ENCODE results near the gene SBNO2. TPM values are rescaled to one million over a fixed set of nuclear protein-coding genes. Genes with fewer than 3 reads are reported as not detected.

SBNO2 gene
- total RNA-seq, 2 experiments from 2014 or later, result 108 to 113 TPM

GRCh38 chr19:1076951-1077350, 97.1 kb downstream of the SBNO2 start:
- intact Hi-C loops (cut with DNase I, micrococcal nuclease), result loop anchor here (1.0 to 2.0 kb wide), 10 partner anchors 9 to 172 kb away; partner anchors contain the start of genes RNU6-2 (in 2 of the 2), TMEM259 (in 2 of the 2), ARHGAP45 (in 1 of the 2) and MIDN (in 1 of the 2)
- H3K27ac Mint-ChIP-seq, result peak overlapping the region; percentile 86
- DNase-seq (peak; percentile 97), ATAC-seq (peak; percentile 78)
- ChIA-PET POLR2A (interaction anchor here (0.7 to 1.2 kb wide), 3 partner anchors 9 to 192 kb away, joined by 4 to 5 read pairs (median 4); partner anchors contain the start of genes ARHGAP45 and CIRBP), CTCF (interaction anchor here (1.1 to 4.1 kb wide), 3 partner anchors 11 to 189 kb away, joined by 4 to 26 read pairs (median 6); partner anchors contain the start of gene ARHGAP45)
- H3K4me3 Mint-ChIP-seq, result peak overlapping the region; percentile 71
- peaks cover 74% of the 10 kb centered on the region for H3K4me1 Mint-ChIP-seq
- no peaks in the 10 kb centered on the region for H3K9me3 Mint-ChIP-seq (ENCODE audit: low read depth)
- no peaks in the 10 kb centered on the region for H3K27me3 Mint-ChIP-seq
- peaks cover 72% of the 10 kb centered on the region for H3K36me3 Mint-ChIP-seq (ENCODE audit: low read depth)

GRCh38 chr19:1076046-1076386, 98.1 kb downstream of the SBNO2 start:
- ATAC-seq (no peak), DNase-seq (no peak)
- peaks cover 69% of the 10 kb centered on the region for H3K36me3 Mint-ChIP-seq (ENCODE audit: low read depth)
- H3K4me3 Mint-ChIP-seq, result peak overlapping the region; percentile 52
- no peaks in the 10 kb centered on the region for H3K27me3 Mint-ChIP-seq
- no peaks in the 10 kb centered on the region for H3K9me3 Mint-ChIP-seq (ENCODE audit: low read depth)
- H3K4me1 Mint-ChIP-seq, result peaks cover 71% of the 10 kb centered on the region
- POLR2A ChIA-PET, result interaction anchor here (0.5 to 1.2 kb wide), 4 partner anchors 9 to 193 kb away, joined by 3 to 5 read pairs (median 4); partner anchors contain the start of genes ARHGAP45 and CIRBP
- CTCF ChIA-PET, result interaction anchor here (0.7 to 4.1 kb wide), 7 partner anchors 10 to 1014 kb away, joined by 3 to 26 read pairs (median 3); partner anchors contain the start of genes ARHGAP45 and RNU6-2
- intact Hi-C loops (cut with DNase I, micrococcal nuclease), result loop anchor here (2.0 kb wide), 3 partner anchors 19 to 173 kb away; partner anchors contain the start of genes MIDN (in 1 of the 2), POLR2E (in 1 of the 2), RNU6-2 (in 1 of the 2) and TMEM259 (in 1 of the 2)
- peak overlapping the region; percentile 84 for H3K27ac Mint-ChIP-seq

GRCh38 chr19:1074544-1075283, 99.4 kb downstream of the SBNO2 start:
- ATAC-seq (peak; percentile 22), DNase-seq (peak; percentile 93)
- H3K36me3 Mint-ChIP-seq (ENCODE audit: low read depth), result peaks cover 65% of the 10 kb centered on the region
- peak overlapping the region; percentile 84 for H3K27ac Mint-ChIP-seq
- peaks cover 63% of the 10 kb centered on the region for H3K4me1 Mint-ChIP-seq
- peak overlapping the region; percentile 52 for H3K4me3 Mint-ChIP-seq
- POLR2A ChIA-PET, result interaction anchor here (0.5 to 1.3 kb wide), 3 partner anchors 53 to 199 kb away, joined by 5 to 8 read pairs (median 7); partner anchors contain the start of genes CIRBP and RNU6-2
- intact Hi-C loops (cut with DNase I, micrococcal nuclease), result no loop called here
- H3K9me3 Mint-ChIP-seq (ENCODE audit: low read depth), result no peaks in the 10 kb centered on the region
- no peaks in the 10 kb centered on the region for H3K27me3 Mint-ChIP-seq
- CTCF ChIA-PET, result interaction anchor here (0.6 to 4.1 kb wide), 5 partner anchors 9 to 290 kb away, joined by 3 to 26 read pairs (median 5); partner anchors contain the start of gene ARHGAP45

- CTCF ChIA-PET, result interaction anchor here (1.0 to 4.1 kb wide), 3 partner anchors 8 to 170 kb away, joined by 5 to 26 read pairs (median 6); partner anchors contain the start of gene ARHGAP45
Observed at GRCh38 chr19:1073956-1074517, 100.0 kb downstream of the SBNO2 start.

GRCh38 chr19:1073063-1073955, 100.8 kb downstream of the SBNO2 start:
- peaks cover 67% of the 10 kb centered on the region for H3K36me3 Mint-ChIP-seq (ENCODE audit: low read depth)
- intact Hi-C loops (cut with DNase I, micrococcal nuclease), result no loop called here
- ChIA-PET CTCF (interaction anchor here (1.0 kb wide), 1 partner anchor 171 kb away, joined by 3 read pairs; no protein-coding TSS in a partner anchor), POLR2A (interaction anchor here (1.2 kb wide), 1 partner anchor 46 kb away, joined by 3 read pairs; no protein-coding TSS in a partner anchor)
- no peak overlapping the region for H3K4me3 Mint-ChIP-seq
- DNase-seq (no peak), ATAC-seq (no peak)
- no peak overlapping the region for H3K27ac Mint-ChIP-seq
- no peaks in the 10 kb centered on the region for H3K9me3 Mint-ChIP-seq (ENCODE audit: low read depth)
- H3K4me1 Mint-ChIP-seq, result peaks cover 68% of the 10 kb centered on the region
- no peaks in the 10 kb centered on the region for H3K27me3 Mint-ChIP-seq

More at GRCh38 chr19:1073956-1074517, 100.0 kb downstream of the SBNO2 start:
- H3K9me3 Mint-ChIP-seq (ENCODE audit: low read depth), result no peaks in the 10 kb centered on the region
- POLR2A ChIA-PET, result interaction anchor here (1.2 to 1.3 kb wide), 2 partner anchors 53 to 195 kb away, joined by 7 to 8 read pairs; partner anchors contain the start of genes CIRBP and RNU6-2
- H3K4me3 Mint-ChIP-seq, result peak overlapping the region; percentile 47
- H3K27me3 Mint-ChIP-seq, result no peaks in the 10 kb centered on the region
- DNase-seq (no peak), ATAC-seq (no peak)
- intact Hi-C loops (cut with DNase I, micrococcal nuclease), result no loop called here
- peaks cover 63% of the 10 kb centered on the region for H3K4me1 Mint-ChIP-seq
- H3K36me3 Mint-ChIP-seq (ENCODE audit: low read depth), result peaks cover 66% of the 10 kb centered on the region
- H3K27ac Mint-ChIP-seq, result peak overlapping the region; percentile 13

- peaks cover 59% of the 10 kb centered on the region for H3K36me3 Mint-ChIP-seq (ENCODE audit: low read depth)
- CTCF ChIA-PET, result interaction anchor here (1.0 kb wide), 1 partner anchor 172 kb away, joined by 3 read pairs; no protein-coding TSS in a partner anchor
- intact Hi-C loops (cut with DNase I, micrococcal nuclease), result no loop called here
Observed at GRCh38 chr19:1072371-1073015, 101.6 kb downstream of the SBNO2 start.

GRCh38 chr19:1070931-1071791, 102.9 kb downstream of the SBNO2 start:
- POLR2A ChIA-PET, result no interaction called here
- H3K27me3 Mint-ChIP-seq, result no peaks in the 10 kb centered on the region
- DNase-seq, result no peak
- H3K9me3 Mint-ChIP-seq (ENCODE audit: low read depth), result no peaks in the 10 kb centered on the region
- H3K27ac Mint-ChIP-seq, result peak overlapping the region; percentile 86
- intact Hi-C loops (cut with DNase I, micrococcal nuclease), result no loop called here
- peak overlapping the region; percentile 51 for H3K4me3 Mint-ChIP-seq
- H3K36me3 Mint-ChIP-seq (ENCODE audit: low read depth), result peaks cover 53% of the 10 kb centered on the region
- ATAC-seq, result no peak
- CTCF ChIA-PET, result no interaction called here
- H3K4me1 Mint-ChIP-seq, result peaks cover 52% of the 10 kb centered on the region

More at GRCh38 chr19:1072371-1073015, 101.6 kb downstream of the SBNO2 start:
- Mint-ChIP-seq H3K9me3 (ENCODE audit: low read depth) (no peaks in the 10 kb centered on the region), H3K4me1 (peaks cover 59% of the 10 kb centered on the region), H3K4me3 (no peak overlapping the region), H3K27me3 (no peaks in the 10 kb centered on the region), H3K27ac (peak overlapping the region; percentile 33)
- DNase-seq, result no peak
- ATAC-seq, result no peak
- POLR2A ChIA-PET, result interaction anchor here (1.2 kb wide), 1 partner anchor 45 kb away, joined by 3 read pairs; no protein-coding TSS in a partner anchor

GRCh38 chr19:1070576-1070930, 103.5 kb downstream of the SBNO2 start:
- Mint-ChIP-seq H3K4me1 (peaks cover 48% of the 10 kb centered on the region), H3K27ac (no peak overlapping the region), H3K36me3 (ENCODE audit: low read depth) (peaks cover 47% of the 10 kb centered on the region), H3K27me3 (no peaks in the 10 kb centered on the region), H3K9me3 (ENCODE audit: low read depth) (no peaks in the 10 kb centered on the region), H3K4me3 (peak overlapping the region; percentile 85)
- DNase-seq, result no peak
- ChIA-PET CTCF (no interaction called here), POLR2A (no interaction called here)
- intact Hi-C loops (cut with DNase I, micrococcal nuclease), result no loop called here
- ATAC-seq, result no peak

- intact Hi-C loops (cut with DNase I, micrococcal nuclease), result loop anchor here (2.0 to 10.0 kb wide), 6 partner anchors 33 to 786 kb away; partner anchors contain the start of genes CNN2 (in 1 of the 2), GPX4 (in 1 of the 2), PTBP1 (in 1 of the 2) and RNF126 (in 1 of the 2)
- DNase-seq (peak; percentile 81), ATAC-seq (peak; percentile 28)
- ChIA-PET POLR2A (interaction anchor here (1.6 kb wide), 1 partner anchor 10 kb away, joined by 4 read pairs; no protein-coding TSS in a partner anchor), CTCF (interaction anchor here (0.6 kb wide), 1 partner anchor 698 kb away, joined by 3 read pairs; no protein-coding TSS in a partner anchor)
- H3K27ac Mint-ChIP-seq, result peak overlapping the region; percentile 94
- peaks cover 42% of the 10 kb centered on the region for H3K36me3 Mint-ChIP-seq (ENCODE audit: low read depth)
- H3K27me3 Mint-ChIP-seq, result no peaks in the 10 kb centered on the region
- H3K4me3 Mint-ChIP-seq, result peak overlapping the region; percentile 85
- no peaks in the 10 kb centered on the region for H3K9me3 Mint-ChIP-seq (ENCODE audit: low read depth)
- peaks cover 53% of the 10 kb centered on the region for H3K4me1 Mint-ChIP-seq
Observed at GRCh38 chr19:1069009-1069779, 104.9 kb downstream of the SBNO2 start.
